WTC11 (cell line): Measurements from ENCODE around the gene NAPSA.

Experiments used
- AFF4 ChIP-seq: sonication (generic); formaldehyde crosslinking; IDR thresholded peaks from 2 replicates; pipeline ENCODE4 v1.8.1; 2023; ENCODE audit warnings: mild to moderate bottlenecking, missing genetic modification reagents, borderline replicate concordance
- ATF3 ChIP-seq: sonication (generic); formaldehyde crosslinking; conservative IDR thresholded peaks from 2 replicates; pipeline ENCODE4 v1.8.1; 2022; ENCODE audit warnings: mild to moderate bottlenecking, missing genetic modification reagents
- ATF6 ChIP-seq: sonication (generic); formaldehyde crosslinking; IDR thresholded peaks from 2 replicates; pipeline ENCODE4 v1.8.1; 2023; ENCODE audit warnings: mild to moderate bottlenecking, missing genetic modification reagents
- CTCF ChIP-seq: fragments of 200-600 bp; IDR thresholded peaks from 2 replicates; pipeline ENCODE4 v1.8.0; 2022; ENCODE audit warnings: antibody characterized with exemption
- E2F1 ChIP-seq: sonication (generic); formaldehyde crosslinking; IDR thresholded peaks from 2 replicates; pipeline ENCODE4 v1.8.0; 2022; ENCODE audit warnings: mild to moderate bottlenecking, missing genetic modification reagents
- NFE2L1 ChIP-seq: sonication (generic); formaldehyde crosslinking; IDR thresholded peaks from 2 replicates; pipeline ENCODE4 v1.8.1; 2023; ENCODE audit warnings: missing genetic modification reagents
- NFYB ChIP-seq: sonication (generic); formaldehyde crosslinking; conservative IDR thresholded peaks from 2 replicates; pipeline ENCODE4 v1.8.0; 2022; ENCODE audit warnings: low read depth, missing genetic modification reagents
- STAT6 ChIP-seq: sonication (generic); formaldehyde crosslinking; conservative IDR thresholded peaks from 2 replicates; pipeline ENCODE4 v1.8.1; 2023; ENCODE audit warnings: mild to moderate bottlenecking, low read depth, missing genetic modification reagents, moderate library complexity
- TP53 ChIP-seq: sonication (generic); formaldehyde crosslinking; IDR thresholded peaks from 2 replicates; pipeline ENCODE4 v1.8.1; 2023; ENCODE audit warnings: mild to moderate bottlenecking, missing genetic modification reagents
- ZNF138 ChIP-seq: sonication (generic); formaldehyde crosslinking; conservative IDR thresholded peaks from 2 replicates; pipeline ENCODE4 v1.8.1; 2022; ENCODE audit warnings: mild to moderate bottlenecking, moderate library complexity, missing genetic modification reagents
- ZNF423 ChIP-seq: fragments of 250-450 bp; sonication (Bioruptor Pico); IDR thresholded peaks from 2 replicates; pipeline ENCODE4 v2.1.2; 2022; ENCODE audit warnings: mild to moderate bottlenecking, moderate library complexity
- ZNF512 ChIP-seq: sonication (generic); formaldehyde crosslinking; IDR thresholded peaks from 2 replicates; pipeline ENCODE4 v1.8.1; 2022; ENCODE audit warnings: missing genetic modification reagents, borderline replicate concordance
- TF ChIP-seq, protein P1 (sequence below): sonication (generic); formaldehyde crosslinking; IDR thresholded peaks from 2 replicates; pipeline ENCODE4 v1.8.1; 2023; ENCODE audit warnings: mild to moderate bottlenecking, missing genetic modification reagents, moderate library complexity
- TF ChIP-seq, protein P2 (sequence below): sonication (generic); formaldehyde crosslinking; IDR thresholded peaks from 2 replicates; pipeline ENCODE4 v1.8.1; 2023; ENCODE audit warnings: mild to moderate bottlenecking, moderate library complexity, missing genetic modification reagents

- TF ChIP-seq E2F1 (no peak), ATF6 (CRISPR knock-in tag) (no peak), CTCF (no peak), ZNF138 (CRISPR knock-in tag) (no peak), STAT6 (no peak), AFF4 (no peak), ZNF423 (CRISPR knock-in tag) (no peak), ZNF512 (no peak), TP53 (CRISPR knock-in tag) (no peak), ATF3 (CRISPR knock-in tag) (no peak), NFE2L1 (CRISPR knock-in tag) (no peak), NFYB (no peak)
- TF ChIP-seq, protein P1, sequence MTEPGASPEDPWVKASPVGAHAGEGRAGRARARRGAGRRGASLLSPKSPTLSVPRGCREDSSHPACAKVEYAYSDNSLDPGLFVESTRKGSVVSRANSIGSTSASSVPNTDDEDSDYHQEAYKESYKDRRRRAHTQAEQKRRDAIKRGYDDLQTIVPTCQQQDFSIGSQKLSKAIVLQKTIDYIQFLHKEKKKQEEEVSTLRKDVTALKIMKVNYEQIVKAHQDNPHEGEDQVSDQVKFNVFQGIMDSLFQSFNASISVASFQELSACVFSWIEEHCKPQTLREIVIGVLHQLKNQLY (CRISPR knock-in tag): no peak
- TF ChIP-seq, protein P2, sequence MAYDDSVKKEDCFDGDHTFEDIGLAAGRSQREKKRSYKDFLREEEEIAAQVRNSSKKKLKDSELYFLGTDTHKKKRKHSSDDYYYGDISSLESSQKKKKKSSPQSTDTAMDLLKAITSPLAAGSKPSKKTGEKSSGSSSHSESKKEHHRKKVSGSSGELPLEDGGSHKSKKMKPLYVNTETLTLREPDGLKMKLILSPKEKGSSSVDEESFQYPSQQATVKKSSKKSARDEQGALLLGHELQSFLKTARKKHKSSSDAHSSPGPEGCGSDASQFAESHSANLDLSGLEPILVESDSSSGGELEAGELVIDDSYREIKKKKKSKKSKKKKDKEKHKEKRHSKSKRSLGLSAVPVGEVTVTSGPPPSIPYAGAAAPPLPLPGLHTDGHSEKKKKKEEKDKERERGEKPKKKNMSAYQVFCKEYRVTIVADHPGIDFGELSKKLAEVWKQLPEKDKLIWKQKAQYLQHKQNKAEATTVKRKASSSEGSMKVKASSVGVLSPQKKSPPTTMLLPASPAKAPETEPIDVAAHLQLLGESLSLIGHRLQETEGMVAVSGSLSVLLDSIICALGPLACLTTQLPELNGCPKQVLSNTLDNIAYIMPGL (CRISPR knock-in tag): no peak
Measured at GRCh38 chr19:50318438-50318837, 47.0 kb downstream of the NAPSA start.
